HEK293 (cell line): ENCODE data around the gene KTN1.

Experiments
- CTCF ChIA-PET: fragments of 350-600 bp; formaldehyde crosslinking; extraction: SDS; loops from one replicate; lab custom pipeline; 2021; ENCODE audit warnings: antibody characterized with exemption; lab: Yijun Ruan, JAX
- POLR2A ChIA-PET: fragments of 300-600 bp; formaldehyde crosslinking; extraction: SDS; loops from one replicate; lab custom pipeline; 2020; ENCODE audit warnings: antibody characterized with exemption, inconsistent platforms; lab: Yijun Ruan, JAX
- H3K27ac ChIP-seq: fragments of 200-500 bp; sonication (Bioruptor generic); 2 replicates; pipeline ENCODE4 v1.5.1; 2014; ENCODE audit warnings: low read depth, low read length, control low read depth, inconsistent platforms; ENCODE audit errors: extremely low read depth
- H3K36me3 ChIP-seq, 2 experiments: fragments of 200-500 bp in 1 of 2; sonication (Bioruptor generic) in 1 of 2; 1 replicate in 1 of 2; 2 replicates in 1 of 2; pipeline ENCODE4 v1.5.1; 2014 to 2017; ENCODE audit warnings: inconsistent platforms in 2 of 2, low read length in 2 of 2; ENCODE audit not compliant: control insufficient read depth in 2 of 2, insufficient read depth in 1 of 2
- H3K4me1 ChIP-seq: fragments of 200-500 bp; sonication (Bioruptor generic); 2 replicates; pipeline ENCODE4 v1.5.1; 2014; ENCODE audit warnings: mild to moderate bottlenecking, low read length, inconsistent platforms; ENCODE audit not compliant: control insufficient read depth, insufficient read depth
- H3K4me3 ChIP-seq: 2 replicates; pipeline ENCODE4 v1.5.1; 2011; ENCODE audit warnings: low read depth, mild to moderate bottlenecking, control low read depth, low read length, moderate library complexity
- H3K9me3 ChIP-seq: fragments of 200-500 bp; sonication (Bioruptor generic); 2 replicates; pipeline ENCODE4 v1.5.1; 2014; ENCODE audit warnings: low read depth, low read length, inconsistent platforms; ENCODE audit not compliant: control insufficient read depth, insufficient read depth
- BCL11A ChIP-seq: fragments of 450-650 bp; formaldehyde crosslinking; IDR thresholded peaks from 2 replicates; pipeline ENCODE4 v1.5.1; 2016; ENCODE audit warnings: low read depth, missing biosample characterization, missing genetic modification characterization
- KLF1 ChIP-seq: fragments of 450-650 bp; formaldehyde crosslinking; IDR thresholded peaks from 2 replicates; pipeline ENCODE4 v1.5.1; 2016; ENCODE audit warnings: missing biosample characterization, missing genetic modification characterization
- MYNN ChIP-seq: fragments of 450-650 bp; formaldehyde crosslinking; IDR thresholded peaks from 2 replicates; pipeline ENCODE4 v1.5.1; 2016; ENCODE audit warnings: missing biosample characterization, missing genetic modification characterization, borderline replicate concordance
- ZNF114 ChIP-seq: fragments of 450-650 bp; formaldehyde crosslinking; IDR thresholded peaks from 2 replicates; pipeline ENCODE4 v1.5.0; 2017; ENCODE audit warnings: missing biosample characterization, missing genetic modification characterization
- ZNF292 ChIP-seq: fragments of 450-650 bp; formaldehyde crosslinking; IDR thresholded peaks from 2 replicates; pipeline ENCODE4 v1.5.1; 2016; ENCODE audit warnings: low read depth, missing biosample characterization, missing genetic modification characterization, borderline replicate concordance
- ZNF350 ChIP-seq: fragments of 450-650 bp; formaldehyde crosslinking; IDR thresholded peaks from 2 replicates; pipeline ENCODE4 v1.5.0; 2017; ENCODE audit warnings: missing biosample characterization, mild to moderate bottlenecking, missing genetic modification characterization
- ZNF391 ChIP-seq: fragments of 450-650 bp; formaldehyde crosslinking; IDR thresholded peaks from 2 replicates; pipeline ENCODE4 v1.5.1; 2016; ENCODE audit warnings: low read depth, missing biosample characterization, missing genetic modification characterization, borderline replicate concordance
- ZNF404 ChIP-seq: fragments of 450-650 bp; formaldehyde crosslinking; IDR thresholded peaks from 2 replicates; pipeline ENCODE4 v1.5.1; 2017; ENCODE audit warnings: missing biosample characterization, missing genetic modification characterization
- ZNF549 ChIP-seq: fragments of 450-650 bp; IDR thresholded peaks from 2 replicates; pipeline ENCODE4 v1.5.1; 2018; ENCODE audit warnings: missing biosample characterization, missing genetic modification characterization, mild to moderate bottlenecking, inconsistent platforms, moderate library complexity
- ZNF555 ChIP-seq: fragments of 450-650 bp; formaldehyde crosslinking; conservative IDR thresholded peaks from 2 replicates; pipeline ENCODE4 v1.5.1; 2017; ENCODE audit warnings: missing biosample characterization, mild to moderate bottlenecking, missing genetic modification characterization, inconsistent platforms
- ZNF561 ChIP-seq: fragments of 450-650 bp; IDR thresholded peaks from 2 replicates; pipeline ENCODE4 v1.5.1; 2018; ENCODE audit warnings: missing biosample characterization, missing genetic modification characterization, borderline replicate concordance
- ZNF785 ChIP-seq: fragments of 450-650 bp; formaldehyde crosslinking; IDR thresholded peaks from 2 replicates; pipeline ENCODE4 v1.5.1; 2016; ENCODE audit warnings: missing biosample characterization, missing genetic modification characterization
- TF ChIP-seq, protein P1 (sequence below): fragments of 450-650 bp; formaldehyde crosslinking; IDR thresholded peaks from 2 replicates; pipeline ENCODE4 v1.5.1; 2017; ENCODE audit warnings: missing biosample characterization, missing genetic modification characterization
- TF ChIP-seq, protein P2 (sequence below): fragments of 450-650 bp; formaldehyde crosslinking; IDR thresholded peaks from 2 replicates; pipeline ENCODE4 v1.5.1; 2016; ENCODE audit warnings: missing biosample characterization, missing genetic modification characterization, low read depth
- TF ChIP-seq, protein P3 (sequence below): fragments of 450-650 bp; formaldehyde crosslinking; IDR thresholded peaks from 2 replicates; pipeline ENCODE4 v1.5.1; 2016; ENCODE audit warnings: missing biosample characterization, missing genetic modification characterization, borderline replicate concordance
- TF ChIP-seq, protein P4 (sequence below): fragments of 450-650 bp; formaldehyde crosslinking; IDR thresholded peaks from 2 replicates; pipeline ENCODE4 v1.5.1; 2016; ENCODE audit warnings: missing biosample characterization, missing genetic modification characterization
- TF ChIP-seq, protein P5 (sequence below): fragments of 450-650 bp; formaldehyde crosslinking; IDR thresholded peaks from 2 replicates; pipeline ENCODE4 v1.5.1; 2017; ENCODE audit warnings: missing biosample characterization, missing genetic modification characterization
- TF ChIP-seq, protein P6 (sequence below): fragments of 450-650 bp; formaldehyde crosslinking; IDR thresholded peaks from 2 replicates; pipeline ENCODE4 v1.5.1; 2017; ENCODE audit warnings: missing biosample characterization, missing genetic modification characterization
- TF ChIP-seq, protein P7 (sequence below): fragments of 450-650 bp; formaldehyde crosslinking; IDR thresholded peaks from 2 replicates; pipeline ENCODE4 v1.5.1; 2016; ENCODE audit warnings: missing biosample characterization, missing genetic modification characterization, low read depth

The KTN1 gene

DNA sequence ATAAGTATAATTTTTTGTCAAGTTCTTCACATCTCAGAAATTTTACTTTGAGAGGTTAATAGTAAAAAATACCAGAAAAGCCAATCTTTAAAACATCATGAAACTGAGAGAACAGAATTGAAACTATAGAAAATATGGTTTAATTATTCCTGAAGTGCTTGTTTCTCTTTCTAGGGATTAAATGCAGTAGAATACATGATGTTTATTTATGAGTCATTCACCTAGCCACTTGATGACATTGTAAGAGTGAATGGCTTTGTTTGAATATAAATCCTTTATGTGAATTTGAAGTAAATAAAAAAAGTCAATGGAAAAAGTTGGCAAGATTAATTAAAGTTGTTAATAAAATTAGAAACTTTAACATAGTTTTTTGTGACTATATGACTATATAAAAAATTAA, 48.4 kb downstream of the KTN1 start:
- H3K9me3 ChIP-seq: no peaks in the 10 kb centered on the region
- peaks cover 37 to 62% of the 10 kb centered on the region in 2 experiments for H3K36me3 ChIP-seq
- ChIA-PET POLR2A (no interaction called here), CTCF (interaction anchor here (1.2 kb wide), 1 partner anchor 182 kb away, joined by 4 read pairs; no protein-coding TSS in a partner anchor)
- no peak for TF ChIP-seq ZNF555 (tag by site-specific recombination)
- TF ChIP-seq, protein P1, sequence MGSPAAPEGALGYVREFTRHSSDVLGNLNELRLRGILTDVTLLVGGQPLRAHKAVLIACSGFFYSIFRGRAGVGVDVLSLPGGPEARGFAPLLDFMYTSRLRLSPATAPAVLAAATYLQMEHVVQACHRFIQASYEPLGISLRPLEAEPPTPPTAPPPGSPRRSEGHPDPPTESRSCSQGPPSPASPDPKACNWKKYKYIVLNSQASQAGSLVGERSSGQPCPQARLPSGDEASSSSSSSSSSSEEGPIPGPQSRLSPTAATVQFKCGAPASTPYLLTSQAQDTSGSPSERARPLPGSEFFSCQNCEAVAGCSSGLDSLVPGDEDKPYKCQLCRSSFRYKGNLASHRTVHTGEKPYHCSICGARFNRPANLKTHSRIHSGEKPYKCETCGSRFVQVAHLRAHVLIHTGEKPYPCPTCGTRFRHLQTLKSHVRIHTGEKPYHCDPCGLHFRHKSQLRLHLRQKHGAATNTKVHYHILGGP (tag by site-specific recombination): peak; percentile 81
- no peak overlapping the region for H3K4me3 ChIP-seq
- no peak overlapping the region for H3K27ac ChIP-seq
- peaks cover 7% of the 10 kb centered on the region; the same call in 1 of the 2 replicates for H3K4me1 ChIP-seq

DNA sequence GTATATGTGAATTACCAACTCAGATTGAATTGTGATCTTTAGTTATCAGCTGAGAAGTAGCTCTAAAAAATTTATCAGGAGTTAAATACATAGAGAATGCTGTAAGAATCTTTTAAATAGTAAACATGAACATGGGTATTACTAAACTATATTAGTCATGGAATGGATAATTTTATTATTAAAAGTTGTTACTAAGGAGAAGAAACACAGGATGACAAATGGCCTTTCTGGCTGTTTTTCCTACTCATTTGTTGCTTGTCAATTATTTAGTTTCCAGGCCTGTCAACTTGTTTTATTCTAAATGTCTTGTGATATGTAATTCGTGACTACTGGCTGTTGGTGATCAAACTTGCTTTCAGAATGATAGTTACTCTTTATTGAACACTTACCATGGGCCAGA, 58.7 kb downstream of the KTN1 start:
- Histone ChIP-seq H3K27ac (no peak overlapping the region), H3K9me3 (no peaks in the 10 kb centered on the region), H3K4me3 (no peak overlapping the region), H3K4me1 (no peaks in the 10 kb centered on the region), H3K36me3 (peaks cover 64 to 88% of the 10 kb centered on the region in 2 experiments)
- POLR2A ChIA-PET: interaction anchor here (0.6 kb wide), 1 partner anchor 54 kb away, joined by 7 read pairs; no protein-coding TSS in a partner anchor
- CTCF ChIA-PET: interaction anchor here (0.8 to 1.0 kb wide), 2 partner anchors 192 to 222 kb away, joined by 3 to 5 read pairs; no protein-coding TSS in a partner anchor
- TF ChIP-seq MYNN (tag by site-specific recombination): no peak
- TF ChIP-seq, protein P2, sequence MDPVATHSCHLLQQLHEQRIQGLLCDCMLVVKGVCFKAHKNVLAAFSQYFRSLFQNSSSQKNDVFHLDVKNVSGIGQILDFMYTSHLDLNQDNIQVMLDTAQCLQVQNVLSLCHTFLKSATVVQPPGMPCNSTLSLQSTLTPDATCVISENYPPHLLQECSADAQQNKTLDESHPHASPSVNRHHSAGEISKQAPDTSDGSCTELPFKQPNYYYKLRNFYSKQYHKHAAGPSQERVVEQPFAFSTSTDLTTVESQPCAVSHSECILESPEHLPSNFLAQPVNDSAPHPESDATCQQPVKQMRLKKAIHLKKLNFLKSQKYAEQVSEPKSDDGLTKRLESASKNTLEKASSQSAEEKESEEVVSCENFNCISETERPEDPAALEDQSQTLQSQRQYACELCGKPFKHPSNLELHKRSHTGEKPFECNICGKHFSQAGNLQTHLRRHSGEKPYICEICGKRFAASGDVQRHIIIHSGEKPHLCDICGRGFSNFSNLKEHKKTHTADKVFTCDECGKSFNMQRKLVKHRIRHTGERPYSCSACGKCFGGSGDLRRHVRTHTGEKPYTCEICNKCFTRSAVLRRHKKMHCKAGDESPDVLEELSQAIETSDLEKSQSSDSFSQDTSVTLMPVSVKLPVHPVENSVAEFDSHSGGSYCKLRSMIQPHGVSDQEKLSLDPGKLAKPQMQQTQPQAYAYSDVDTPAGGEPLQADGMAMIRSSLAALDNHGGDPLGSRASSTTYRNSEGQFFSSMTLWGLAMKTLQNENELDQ: no peak
- TF ChIP-seq ZNF350 (tag by site-specific recombination): no peak
- TF ChIP-seq ZNF391 (tag by site-specific recombination): no peak
- no peak for TF ChIP-seq KLF1 (tag by site-specific recombination)
- TF ChIP-seq, protein P3, sequence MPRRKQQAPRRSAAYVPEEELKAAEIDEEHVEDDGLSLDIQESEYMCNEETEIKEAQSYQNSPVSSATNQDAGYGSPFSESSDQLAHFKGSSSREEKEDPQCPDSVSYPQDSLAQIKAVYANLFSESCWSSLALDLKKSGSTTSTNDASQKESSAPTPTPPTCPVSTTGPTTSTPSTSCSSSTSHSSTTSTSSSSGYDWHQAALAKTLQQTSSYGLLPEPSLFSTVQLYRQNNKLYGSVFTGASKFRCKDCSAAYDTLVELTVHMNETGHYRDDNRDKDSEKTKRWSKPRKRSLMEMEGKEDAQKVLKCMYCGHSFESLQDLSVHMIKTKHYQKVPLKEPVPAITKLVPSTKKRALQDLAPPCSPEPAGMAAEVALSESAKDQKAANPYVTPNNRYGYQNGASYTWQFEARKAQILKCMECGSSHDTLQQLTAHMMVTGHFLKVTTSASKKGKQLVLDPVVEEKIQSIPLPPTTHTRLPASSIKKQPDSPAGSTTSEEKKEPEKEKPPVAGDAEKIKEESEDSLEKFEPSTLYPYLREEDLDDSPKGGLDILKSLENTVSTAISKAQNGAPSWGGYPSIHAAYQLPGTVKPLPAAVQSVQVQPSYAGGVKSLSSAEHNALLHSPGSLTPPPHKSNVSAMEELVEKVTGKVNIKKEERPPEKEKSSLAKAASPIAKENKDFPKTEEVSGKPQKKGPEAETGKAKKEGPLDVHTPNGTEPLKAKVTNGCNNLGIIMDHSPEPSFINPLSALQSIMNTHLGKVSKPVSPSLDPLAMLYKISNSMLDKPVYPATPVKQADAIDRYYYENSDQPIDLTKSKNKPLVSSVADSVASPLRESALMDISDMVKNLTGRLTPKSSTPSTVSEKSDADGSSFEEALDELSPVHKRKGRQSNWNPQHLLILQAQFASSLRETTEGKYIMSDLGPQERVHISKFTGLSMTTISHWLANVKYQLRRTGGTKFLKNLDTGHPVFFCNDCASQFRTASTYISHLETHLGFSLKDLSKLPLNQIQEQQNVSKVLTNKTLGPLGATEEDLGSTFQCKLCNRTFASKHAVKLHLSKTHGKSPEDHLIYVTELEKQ (tag by site-specific recombination): no peak
- no peak for TF ChIP-seq ZNF561 (tag by site-specific recombination)
- TF ChIP-seq, protein P4, sequence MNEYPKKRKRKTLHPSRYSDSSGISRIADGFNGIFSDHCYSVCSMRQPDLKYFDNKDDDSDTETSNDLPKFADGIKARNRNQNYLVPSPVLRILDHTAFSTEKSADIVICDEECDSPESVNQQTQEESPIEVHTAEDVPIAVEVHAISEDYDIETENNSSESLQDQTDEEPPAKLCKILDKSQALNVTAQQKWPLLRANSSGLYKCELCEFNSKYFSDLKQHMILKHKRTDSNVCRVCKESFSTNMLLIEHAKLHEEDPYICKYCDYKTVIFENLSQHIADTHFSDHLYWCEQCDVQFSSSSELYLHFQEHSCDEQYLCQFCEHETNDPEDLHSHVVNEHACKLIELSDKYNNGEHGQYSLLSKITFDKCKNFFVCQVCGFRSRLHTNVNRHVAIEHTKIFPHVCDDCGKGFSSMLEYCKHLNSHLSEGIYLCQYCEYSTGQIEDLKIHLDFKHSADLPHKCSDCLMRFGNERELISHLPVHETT (tag by site-specific recombination): no peak
- TF ChIP-seq ZNF292 (tag by site-specific recombination): no peak
- TF ChIP-seq, protein P5, sequence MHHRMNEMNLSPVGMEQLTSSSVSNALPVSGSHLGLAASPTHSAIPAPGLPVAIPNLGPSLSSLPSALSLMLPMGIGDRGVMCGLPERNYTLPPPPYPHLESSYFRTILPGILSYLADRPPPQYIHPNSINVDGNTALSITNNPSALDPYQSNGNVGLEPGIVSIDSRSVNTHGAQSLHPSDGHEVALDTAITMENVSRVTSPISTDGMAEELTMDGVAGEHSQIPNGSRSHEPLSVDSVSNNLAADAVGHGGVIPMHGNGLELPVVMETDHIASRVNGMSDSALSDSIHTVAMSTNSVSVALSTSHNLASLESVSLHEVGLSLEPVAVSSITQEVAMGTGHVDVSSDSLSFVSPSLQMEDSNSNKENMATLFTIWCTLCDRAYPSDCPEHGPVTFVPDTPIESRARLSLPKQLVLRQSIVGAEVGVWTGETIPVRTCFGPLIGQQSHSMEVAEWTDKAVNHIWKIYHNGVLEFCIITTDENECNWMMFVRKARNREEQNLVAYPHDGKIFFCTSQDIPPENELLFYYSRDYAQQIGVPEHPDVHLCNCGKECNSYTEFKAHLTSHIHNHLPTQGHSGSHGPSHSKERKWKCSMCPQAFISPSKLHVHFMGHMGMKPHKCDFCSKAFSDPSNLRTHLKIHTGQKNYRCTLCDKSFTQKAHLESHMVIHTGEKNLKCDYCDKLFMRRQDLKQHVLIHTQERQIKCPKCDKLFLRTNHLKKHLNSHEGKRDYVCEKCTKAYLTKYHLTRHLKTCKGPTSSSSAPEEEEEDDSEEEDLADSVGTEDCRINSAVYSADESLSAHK: no peak
- TF ChIP-seq, protein P6, sequence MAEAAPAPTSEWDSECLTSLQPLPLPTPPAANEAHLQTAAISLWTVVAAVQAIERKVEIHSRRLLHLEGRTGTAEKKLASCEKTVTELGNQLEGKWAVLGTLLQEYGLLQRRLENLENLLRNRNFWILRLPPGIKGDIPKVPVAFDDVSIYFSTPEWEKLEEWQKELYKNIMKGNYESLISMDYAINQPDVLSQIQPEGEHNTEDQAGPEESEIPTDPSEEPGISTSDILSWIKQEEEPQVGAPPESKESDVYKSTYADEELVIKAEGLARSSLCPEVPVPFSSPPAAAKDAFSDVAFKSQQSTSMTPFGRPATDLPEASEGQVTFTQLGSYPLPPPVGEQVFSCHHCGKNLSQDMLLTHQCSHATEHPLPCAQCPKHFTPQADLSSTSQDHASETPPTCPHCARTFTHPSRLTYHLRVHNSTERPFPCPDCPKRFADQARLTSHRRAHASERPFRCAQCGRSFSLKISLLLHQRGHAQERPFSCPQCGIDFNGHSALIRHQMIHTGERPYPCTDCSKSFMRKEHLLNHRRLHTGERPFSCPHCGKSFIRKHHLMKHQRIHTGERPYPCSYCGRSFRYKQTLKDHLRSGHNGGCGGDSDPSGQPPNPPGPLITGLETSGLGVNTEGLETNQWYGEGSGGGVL (tag by site-specific recombination): no peak
- TF ChIP-seq, protein P7, sequence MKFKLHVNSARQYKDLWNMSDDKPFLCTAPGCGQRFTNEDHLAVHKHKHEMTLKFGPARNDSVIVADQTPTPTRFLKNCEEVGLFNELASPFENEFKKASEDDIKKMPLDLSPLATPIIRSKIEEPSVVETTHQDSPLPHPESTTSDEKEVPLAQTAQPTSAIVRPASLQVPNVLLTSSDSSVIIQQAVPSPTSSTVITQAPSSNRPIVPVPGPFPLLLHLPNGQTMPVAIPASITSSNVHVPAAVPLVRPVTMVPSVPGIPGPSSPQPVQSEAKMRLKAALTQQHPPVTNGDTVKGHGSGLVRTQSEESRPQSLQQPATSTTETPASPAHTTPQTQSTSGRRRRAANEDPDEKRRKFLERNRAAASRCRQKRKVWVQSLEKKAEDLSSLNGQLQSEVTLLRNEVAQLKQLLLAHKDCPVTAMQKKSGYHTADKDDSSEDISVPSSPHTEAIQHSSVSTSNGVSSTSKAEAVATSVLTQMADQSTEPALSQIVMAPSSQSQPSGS (tag by site-specific recombination): no peak
- no peak for TF ChIP-seq BCL11A (tag by site-specific recombination)
- no peak for TF ChIP-seq ZNF785
- no peak for TF ChIP-seq ZNF549 (tag by site-specific recombination)
- TF ChIP-seq ZNF114 (tag by site-specific recombination): no peak
- TF ChIP-seq ZNF404: no peak
